Measurements from ENCODE around the gene MUCL3. TPM values are rescaled to one million over a fixed set of nuclear protein-coding genes. Genes with fewer than 3 reads are reported as not detected.

Gene MUCL3
- total and polyA plus RNA-seq, 2 donors (not counting 1 experiment from before 2014, with no cell fraction given) = not detected

DNA sequence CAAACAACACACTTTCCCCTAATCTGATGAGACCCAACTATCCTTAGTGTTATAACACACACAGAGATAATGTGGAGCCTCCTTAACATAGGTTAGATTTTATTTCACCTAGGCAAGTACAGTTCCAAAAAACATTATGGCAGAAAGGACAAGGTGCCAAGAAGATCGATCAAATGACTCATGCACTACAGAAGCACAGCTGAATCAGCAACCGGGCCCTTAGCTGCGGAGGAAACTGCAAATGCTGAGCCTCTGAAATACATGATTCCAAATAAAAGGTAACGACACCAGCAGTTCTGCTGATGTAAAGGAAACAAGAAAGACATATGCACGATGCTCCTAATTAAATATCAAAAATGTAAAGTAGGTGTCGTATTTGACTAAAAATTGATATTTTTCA, 22.9 kb downstream of the MUCL3 start:
- 86% methylated on average over 6 of the region's 6 CpGs for WGBS (ENCODE audit: insufficient coverage)
- DNase-seq = no peak
- Histone ChIP-seq H3K27me3 (replicated peaks in 1 of 4; ENCODE audit: control extremely low read depth in 1 of 4, control insufficient read depth in 3 of 4, insufficient read depth in 4 of 4, low read length in 3 of 4) (peaks cover 0 to 20% (median 0%) of the 10 kb centered on the region in 4 experiments), H3K4me3 (ENCODE audit: control extremely low read depth in 1 of 5, extremely low read depth in 1 of 5, insufficient read depth in 1 of 5, low read depth in 2 of 5, low read length in 4 of 5) (no peak overlapping the region), H3K4me2 (replicated peaks; ENCODE audit: low read depth, low read length, poor library complexity, severe bottlenecking) (no peak overlapping the region), H3K4me1 (ENCODE audit: control insufficient read depth in 2 of 2, insufficient read depth in 2 of 2, low read length in 2 of 2) (no peaks in the 10 kb centered on the region), H4K20me1 (ENCODE audit: control insufficient read depth, insufficient read depth, low read length, poor library complexity, severe bottlenecking) (no peaks in the 10 kb centered on the region), H3K36me3 (replicated peaks in 1 of 2; ENCODE audit: control extremely low read depth in 1 of 2, control insufficient read depth in 1 of 2, extremely low read depth in 1 of 2, insufficient read depth in 2 of 2, low read length in 1 of 2) (no peaks in the 10 kb centered on the region), H3K9me3 (ENCODE audit: control extremely low read depth in 1 of 3, control insufficient read depth in 2 of 3, insufficient read depth in 1 of 3, low read length in 2 of 3) (peaks cover 0 to 6% (median 0%) of the 10 kb centered on the region in 3 donors), H3K9ac (ENCODE audit: low read length) (no peak overlapping the region), H3K79me2 (ENCODE audit: control insufficient read depth, insufficient read depth, low read length) (no peaks in the 10 kb centered on the region), H2AFZ (ENCODE audit: insufficient read depth, low read depth, low read length, poor library complexity, severe bottlenecking) (no peak overlapping the region), H3K27ac (ENCODE audit: low read length in 2 of 2) (no peak overlapping the region)
- no peaks in the 10 kb centered on the region for H3K9me3 Mint-ChIP-seq (ENCODE audit: insufficient read depth)
- CTCF ChIA-PET = no interaction called here
- TF ChIP-seq EZH2 (IDR thresholded peaks at IDR 0.05; ENCODE audit: borderline replicate concordance, insufficient read depth, low read depth, low read length, poor library complexity, severe bottlenecking) (no peak), CTCF (IDR thresholded peaks at IDR 0.05) (no peak)
- peaks cover 46% of the 10 kb centered on the region for H3K27me3 Mint-ChIP-seq
- no peak overlapping the region for H3K27ac Mint-ChIP-seq
- H3K4me1 Mint-ChIP-seq = no peaks in the 10 kb centered on the region
- intact Hi-C loops (cut with micrococcal nuclease) = no loop called here
- POLR2A ChIA-PET = interaction anchor here (0.7 kb wide), 1 partner anchor 77 kb away, joined by 4 read pairs; no protein-coding TSS in a partner anchor
- no peak for ATAC-seq (ENCODE audit: low read depth)
- no peak overlapping the region for H3K4me3 Mint-ChIP-seq

DNA sequence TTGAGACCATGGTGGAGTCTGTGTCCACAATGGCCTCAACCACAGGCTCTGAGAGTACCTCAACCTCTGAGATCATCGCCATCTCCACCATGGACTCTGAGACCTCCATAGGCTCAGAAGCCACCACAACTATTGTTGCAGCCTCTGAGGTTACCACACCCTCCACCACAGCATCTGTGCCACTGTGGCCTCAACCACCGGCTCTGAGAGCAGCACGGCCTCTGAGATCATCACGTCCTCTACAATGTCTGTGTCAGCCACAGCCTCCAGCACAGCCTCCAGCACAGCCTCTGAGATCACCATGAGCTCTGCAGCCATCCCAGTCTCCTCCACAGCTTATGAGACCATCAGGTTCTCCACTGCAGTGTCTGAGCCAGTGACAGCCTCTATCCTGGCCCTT, 23.3 kb downstream of the MUCL3 start:
- intact Hi-C loops (cut with micrococcal nuclease) = no loop called here
- Histone ChIP-seq H3K27me3 (replicated peaks in 1 of 4; ENCODE audit: control extremely low read depth in 1 of 4, control insufficient read depth in 3 of 4, insufficient read depth in 4 of 4, low read length in 3 of 4) (peaks cover 0 to 20% (median 0%) of the 10 kb centered on the region in 4 experiments), H2AFZ (ENCODE audit: insufficient read depth, low read depth, low read length, poor library complexity, severe bottlenecking) (no peak overlapping the region), H3K9me3 (ENCODE audit: control extremely low read depth in 1 of 3, control insufficient read depth in 2 of 3, insufficient read depth in 1 of 3, low read length in 2 of 3) (peaks cover 0 to 6% (median 0%) of the 10 kb centered on the region in 3 donors), H3K9ac (ENCODE audit: low read length) (no peak overlapping the region), H3K4me2 (replicated peaks; ENCODE audit: low read depth, low read length, poor library complexity, severe bottlenecking) (no peak overlapping the region), H3K4me3 (ENCODE audit: control extremely low read depth in 1 of 5, extremely low read depth in 1 of 5, insufficient read depth in 1 of 5, low read depth in 2 of 5, low read length in 4 of 5) (no peak overlapping the region), H3K4me1 (ENCODE audit: control insufficient read depth in 2 of 2, insufficient read depth in 2 of 2, low read length in 2 of 2) (no peaks in the 10 kb centered on the region), H3K79me2 (ENCODE audit: control insufficient read depth, insufficient read depth, low read length) (no peaks in the 10 kb centered on the region), H3K27ac (ENCODE audit: low read length in 2 of 2) (no peak overlapping the region), H3K36me3 (replicated peaks in 1 of 2; ENCODE audit: control extremely low read depth in 1 of 2, control insufficient read depth in 1 of 2, extremely low read depth in 1 of 2, insufficient read depth in 2 of 2, low read length in 1 of 2) (no peaks in the 10 kb centered on the region), H4K20me1 (ENCODE audit: control insufficient read depth, insufficient read depth, low read length, poor library complexity, severe bottlenecking) (no peaks in the 10 kb centered on the region)
- DNase-seq (no peak), ATAC-seq (ENCODE audit: low read depth) (no peak)
- H3K27me3 Mint-ChIP-seq = peaks cover 44% of the 10 kb centered on the region
- POLR2A ChIA-PET = no interaction called here
- H3K4me3 Mint-ChIP-seq = no peak overlapping the region
- CTCF ChIA-PET = no interaction called here
- WGBS (ENCODE audit: insufficient coverage) = 65% methylated on average over 4 of the region's 4 CpGs
- no peak for TF ChIP-seq EZH2 (IDR thresholded peaks at IDR 0.05; ENCODE audit: borderline replicate concordance, insufficient read depth, low read depth, low read length, poor library complexity, severe bottlenecking)
- no peak for TF ChIP-seq CTCF (IDR thresholded peaks at IDR 0.05)
- no peak overlapping the region for H3K27ac Mint-ChIP-seq
- peaks cover under 1% of the 10 kb centered on the region for H3K4me1 Mint-ChIP-seq
- no peaks in the 10 kb centered on the region for H3K9me3 Mint-ChIP-seq (ENCODE audit: insufficient read depth)
